ENCODE data around the gene ZNF532. TPM values are rescaled to one million over a fixed set of nuclear protein-coding genes. Genes with fewer than 3 reads are reported as not detected.
A peak's percentile ranks its signal among the peaks of the same experiment; 100 is the strongest.

Gene ZNF532
- polyA plus RNA-seq, 3 donors, result 0.76 to 18.5 (median 1.7) TPM

DNA sequence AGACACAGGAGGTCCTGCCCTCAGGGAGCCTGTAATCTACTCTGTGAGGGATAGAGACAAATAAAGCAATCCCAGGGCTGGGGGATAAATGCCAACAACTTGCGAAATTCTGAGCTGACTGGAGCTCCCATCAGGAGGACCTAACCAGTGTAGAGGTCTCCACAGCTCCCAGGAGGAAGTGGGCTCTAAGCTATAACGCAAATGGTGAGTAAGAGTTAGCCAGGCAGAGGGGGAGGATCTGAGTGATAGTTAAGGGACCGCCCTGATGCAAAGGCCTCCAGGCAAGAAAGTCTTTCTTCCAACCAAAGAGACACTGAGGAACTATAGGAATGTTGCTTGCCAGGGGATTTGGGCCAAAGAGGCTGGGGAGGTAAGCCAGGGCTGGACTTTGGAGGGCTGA is 16.0 kb upstream of the ZNF532 start:
- Histone ChIP-seq H3K4me2 (replicated peaks; ENCODE audit: extremely low read depth, low read length, poor library complexity, severe bottlenecking) (no peak overlapping the region), H3K9me3 (replicated peaks in 1 of 2; ENCODE audit: control insufficient read depth in 1 of 2, insufficient read depth in 1 of 2, low read length in 2 of 2) (peaks cover 0 to 8% of the 10 kb centered on the region in 2 donors), H3K9ac (ENCODE audit: insufficient read depth, low read length, poor library complexity, severe bottlenecking) (no peak overlapping the region), H3K27ac (ENCODE audit: low read depth in 1 of 2, low read length in 2 of 2) (no peak overlapping the region), H3K27me3 (ENCODE audit: control insufficient read depth in 2 of 2, insufficient read depth in 2 of 2, low read length in 2 of 2) (peaks cover 0 to 11% of the 10 kb centered on the region in 2 donors), H3K4me1 (ENCODE audit: control insufficient read depth in 1 of 2, insufficient read depth in 2 of 2, low read length in 2 of 2) (peaks cover 8 to 9% of the 10 kb centered on the region in 2 donors), H2AFZ (ENCODE audit: insufficient read depth, low read depth, low read length, poor library complexity, severe bottlenecking) (no peak overlapping the region), H3K4me3 (replicated peaks in 1 of 3; ENCODE audit: low read depth in 2 of 3, low read length in 3 of 3) (no peak overlapping the region), H4K20me1 (ENCODE audit: insufficient read depth, low read length) (no peaks in the 10 kb centered on the region), H3K36me3 (replicated peaks in 1 of 2; ENCODE audit: control insufficient read depth in 1 of 2, insufficient read depth in 2 of 2, low read length in 2 of 2) (no peaks in the 10 kb centered on the region), H3K79me2 (ENCODE audit: insufficient read depth, low read length) (no peaks in the 10 kb centered on the region)
- H3K4me1 Mint-ChIP-seq, result peaks cover 38% of the 10 kb centered on the region
- peaks cover 5 to 17% (median 9%) of the 10 kb centered on the region in 7 donors for H3K9me3 Mint-ChIP-seq
- DNase-seq, result peak in 1 of 3 donors; percentile 10
- H3K36me3 Mint-ChIP-seq, result no peaks in the 10 kb centered on the region
- no peak overlapping the region for H3K27ac Mint-ChIP-seq
- 63% methylated on average over 1 of the region's 3 CpGs for WGBS (ENCODE audit: insufficient coverage)
- peaks cover 14 to 33% (median 32%) of the 10 kb centered on the region in 3 donors for H3K27me3 Mint-ChIP-seq (ENCODE audit: low read depth in 3 of 3)
- intact Hi-C loops (cut with micrococcal nuclease), result no loop called here
- TF ChIP-seq, protein P1, sequence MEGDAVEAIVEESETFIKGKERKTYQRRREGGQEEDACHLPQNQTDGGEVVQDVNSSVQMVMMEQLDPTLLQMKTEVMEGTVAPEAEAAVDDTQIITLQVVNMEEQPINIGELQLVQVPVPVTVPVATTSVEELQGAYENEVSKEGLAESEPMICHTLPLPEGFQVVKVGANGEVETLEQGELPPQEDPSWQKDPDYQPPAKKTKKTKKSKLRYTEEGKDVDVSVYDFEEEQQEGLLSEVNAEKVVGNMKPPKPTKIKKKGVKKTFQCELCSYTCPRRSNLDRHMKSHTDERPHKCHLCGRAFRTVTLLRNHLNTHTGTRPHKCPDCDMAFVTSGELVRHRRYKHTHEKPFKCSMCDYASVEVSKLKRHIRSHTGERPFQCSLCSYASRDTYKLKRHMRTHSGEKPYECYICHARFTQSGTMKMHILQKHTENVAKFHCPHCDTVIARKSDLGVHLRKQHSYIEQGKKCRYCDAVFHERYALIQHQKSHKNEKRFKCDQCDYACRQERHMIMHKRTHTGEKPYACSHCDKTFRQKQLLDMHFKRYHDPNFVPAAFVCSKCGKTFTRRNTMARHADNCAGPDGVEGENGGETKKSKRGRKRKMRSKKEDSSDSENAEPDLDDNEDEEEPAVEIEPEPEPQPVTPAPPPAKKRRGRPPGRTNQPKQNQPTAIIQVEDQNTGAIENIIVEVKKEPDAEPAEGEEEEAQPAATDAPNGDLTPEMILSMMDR (IDR thresholded peaks at IDR 0.05), result no peak
- H3K4me3 Mint-ChIP-seq, result no peak overlapping the region

DNA sequence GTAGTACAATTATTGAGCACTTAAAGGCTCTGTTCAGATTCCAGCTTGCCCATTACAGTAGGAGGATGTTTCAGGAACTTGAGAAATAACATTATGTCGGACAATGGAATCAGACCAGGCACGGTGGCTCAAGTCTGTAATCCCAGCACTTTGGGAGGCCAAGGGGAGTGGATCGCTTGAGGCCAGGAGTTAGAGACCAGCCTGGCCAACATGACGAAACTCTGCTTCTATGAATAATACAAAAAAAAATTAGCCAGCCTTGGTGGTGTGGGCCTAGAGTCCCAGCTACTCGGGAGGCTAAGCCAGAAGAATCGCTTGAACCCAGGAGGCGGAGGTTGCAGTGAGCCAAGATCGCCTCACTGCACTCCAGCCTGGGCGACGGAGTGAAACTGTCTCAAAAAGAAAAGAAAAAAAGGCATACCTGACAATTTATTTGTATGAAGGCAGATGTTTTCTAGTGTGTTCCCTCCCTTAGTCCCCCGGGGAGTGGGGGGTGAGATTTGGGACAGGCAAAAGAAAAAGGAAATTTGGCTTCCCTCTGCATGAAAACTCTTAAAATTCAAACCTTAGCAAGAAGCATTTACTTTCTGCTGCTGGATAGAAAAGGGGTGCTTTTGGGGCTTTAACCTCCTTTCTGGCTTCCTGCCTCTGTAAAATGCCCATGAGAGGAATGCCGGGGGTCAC is 13.7 kb upstream of the ZNF532 start:
- peaks cover 34% of the 10 kb centered on the region for H3K4me1 Mint-ChIP-seq

More for the DNA sequence above, 13.7 kb upstream of the ZNF532 start:
- Histone ChIP-seq H3K27me3 (ENCODE audit: control insufficient read depth in 2 of 2, insufficient read depth in 2 of 2, low read length in 2 of 2) (peaks cover 0 to 11% of the 10 kb centered on the region in 2 donors), H2AFZ (ENCODE audit: insufficient read depth, low read depth, low read length, poor library complexity, severe bottlenecking) (no peak overlapping the region), H3K9ac (ENCODE audit: insufficient read depth, low read length, poor library complexity, severe bottlenecking) (no peak overlapping the region), H3K4me1 (ENCODE audit: control insufficient read depth in 1 of 2, insufficient read depth in 2 of 2, low read length in 2 of 2) (peaks cover 8 to 9% of the 10 kb centered on the region in 2 donors), H3K79me2 (ENCODE audit: insufficient read depth, low read length) (no peaks in the 10 kb centered on the region), H4K20me1 (ENCODE audit: insufficient read depth, low read length) (no peaks in the 10 kb centered on the region), H3K4me2 (replicated peaks; ENCODE audit: extremely low read depth, low read length, poor library complexity, severe bottlenecking) (no peak overlapping the region), H3K4me3 (replicated peaks in 1 of 3; ENCODE audit: low read depth in 2 of 3, low read length in 3 of 3) (no peak overlapping the region), H3K27ac (ENCODE audit: low read depth in 1 of 2, low read length in 2 of 2) (no peak overlapping the region), H3K9me3 (replicated peaks in 1 of 2; ENCODE audit: control insufficient read depth in 1 of 2, insufficient read depth in 1 of 2, low read length in 2 of 2) (peaks cover 0 to 8% of the 10 kb centered on the region in 2 donors), H3K36me3 (replicated peaks in 1 of 2; ENCODE audit: control insufficient read depth in 1 of 2, insufficient read depth in 2 of 2, low read length in 2 of 2) (no peaks in the 10 kb centered on the region)
- no peak for DNase-seq
- WGBS (ENCODE audit: insufficient coverage), result 83% methylated on average over 9 of the region's 12 CpGs
- H3K36me3 Mint-ChIP-seq, result no peaks in the 10 kb centered on the region
- intact Hi-C loops (cut with micrococcal nuclease), result no loop called here
- peaks cover 16 to 29% (median 21%) of the 10 kb centered on the region in 3 donors for H3K27me3 Mint-ChIP-seq (ENCODE audit: low read depth in 3 of 3)
- H3K27ac Mint-ChIP-seq, result no peak overlapping the region
- H3K4me3 Mint-ChIP-seq, result no peak overlapping the region
- H3K9me3 Mint-ChIP-seq, result peaks cover 5 to 17% (median 9%) of the 10 kb centered on the region in 7 donors
- TF ChIP-seq, protein P1 (IDR thresholded peaks at IDR 0.05), result no peak

Data from CD14-positive monocyte (primary cell).